GM21447 (cell line): Measurements from ENCODE around the gene SV2B.

Source experiments
- ATAC-seq: cut with Tn5 transposase; IDR thresholded peaks from one replicate; pipeline ENCODE4 v1.9.1; 2021; ENCODE audit not compliant: unreplicated experiment

The SV2B gene

GRCh38 chr15:91136386-91136923 is 36.4 kb downstream of the SV2B start:
- no peak for ATAC-seq

GRCh38 chr15:91140601-91141000 is 40.5 kb downstream of the SV2B start:
- ATAC-seq: no peak

- ATAC-seq: no peak
Measured at GRCh38 chr15:91141097-91141496, 41.0 kb downstream of the SV2B start.

- no peak for ATAC-seq
Measured at GRCh38 chr15:91142106-91142744, 42.2 kb downstream of the SV2B start.

DNA sequence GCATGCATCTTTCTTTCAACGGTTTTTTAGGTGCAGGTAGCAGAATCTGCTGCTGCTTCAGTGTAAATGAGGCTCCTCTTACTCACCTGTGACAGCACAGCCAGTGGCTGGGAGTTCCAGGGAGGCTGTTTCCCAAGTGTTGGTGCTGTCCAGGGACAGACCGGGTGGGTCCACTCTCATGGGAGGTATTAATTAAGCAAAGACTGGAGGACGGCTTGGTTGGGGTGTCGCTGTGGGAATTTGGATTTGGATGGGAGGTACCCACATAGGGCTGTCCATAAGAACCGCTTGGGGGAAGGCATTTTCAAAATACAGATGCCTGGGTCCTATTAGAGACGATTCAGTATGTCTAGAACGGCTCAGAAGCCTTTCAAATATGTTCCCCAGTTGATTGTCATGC is 42.9 kb downstream of the SV2B start:
- ATAC-seq: no peak

GRCh38 chr15:91146728-91147127 is 46.7 kb downstream of the SV2B start:
- ATAC-seq: no peak

- no peak for ATAC-seq
Measured at GRCh38 chr15:91148243-91148642, 48.2 kb downstream of the SV2B start.

DNA sequence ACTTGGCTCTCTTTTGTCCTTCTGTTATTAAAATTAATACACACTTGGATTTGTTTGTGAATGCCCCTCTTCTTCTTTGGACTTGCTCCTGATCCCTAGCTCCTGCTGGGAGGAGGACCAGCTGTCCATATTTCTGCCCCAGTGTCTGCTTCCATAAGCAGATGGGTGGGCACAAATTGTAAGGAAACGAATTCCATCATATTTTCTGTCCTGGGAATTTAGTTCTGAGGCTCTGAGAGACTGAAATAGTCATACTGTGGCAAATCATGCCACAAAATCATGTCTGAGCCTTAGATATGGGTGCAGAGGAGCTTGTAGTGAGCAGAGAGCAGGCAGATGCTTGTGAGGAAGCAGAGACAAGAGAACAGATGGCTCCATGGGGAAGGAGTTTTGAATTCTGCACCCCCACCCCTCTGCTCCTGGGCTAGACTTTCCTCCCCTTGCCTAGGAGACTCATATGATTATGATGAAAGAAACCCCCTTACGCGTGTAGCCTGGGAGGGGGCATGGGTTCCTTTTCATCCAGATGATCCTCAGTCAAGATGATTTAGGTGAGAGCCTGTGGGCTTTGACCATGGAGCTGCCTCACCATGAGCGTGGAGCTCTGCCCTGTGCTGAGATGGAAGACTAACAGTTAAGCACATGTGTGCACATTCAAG is 50.6 kb downstream of the SV2B start:
- no peak for ATAC-seq

GRCh38 chr15:91151781-91152563 is 51.9 kb downstream of the SV2B start:
- no peak for ATAC-seq

DNA sequence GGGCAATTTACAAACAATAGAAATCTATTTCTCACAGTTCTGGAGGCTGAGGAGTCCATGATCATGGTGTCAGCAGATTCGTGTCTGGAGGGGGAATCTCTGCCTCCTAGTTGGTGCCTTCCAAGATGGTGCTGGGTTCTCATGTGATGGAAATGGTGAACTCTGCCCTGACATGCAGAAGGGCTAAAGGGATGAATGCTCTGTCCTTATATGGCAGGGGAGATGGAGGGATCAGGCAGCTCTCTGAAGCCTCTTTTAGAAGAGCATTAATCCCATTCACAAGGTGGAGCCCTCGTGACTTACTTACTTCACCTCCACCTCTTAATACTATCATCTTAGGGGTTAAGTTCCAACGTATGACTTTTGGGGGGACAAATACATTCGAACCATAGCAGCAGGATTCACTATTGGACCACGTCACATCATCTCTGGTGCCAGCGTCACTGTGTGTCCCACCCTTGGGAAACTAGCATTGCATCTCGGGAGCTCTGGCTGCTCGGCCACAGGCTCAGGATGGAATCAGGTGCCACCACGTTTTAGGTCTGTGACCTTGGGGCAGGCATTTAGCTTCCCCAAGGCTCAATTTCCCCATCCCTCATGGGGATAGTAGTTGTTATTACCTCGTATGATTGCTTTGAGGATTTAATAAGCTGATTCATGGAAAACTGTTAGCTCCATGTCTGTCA is 53.0 kb downstream of the SV2B start:
- no peak for ATAC-seq

DNA sequence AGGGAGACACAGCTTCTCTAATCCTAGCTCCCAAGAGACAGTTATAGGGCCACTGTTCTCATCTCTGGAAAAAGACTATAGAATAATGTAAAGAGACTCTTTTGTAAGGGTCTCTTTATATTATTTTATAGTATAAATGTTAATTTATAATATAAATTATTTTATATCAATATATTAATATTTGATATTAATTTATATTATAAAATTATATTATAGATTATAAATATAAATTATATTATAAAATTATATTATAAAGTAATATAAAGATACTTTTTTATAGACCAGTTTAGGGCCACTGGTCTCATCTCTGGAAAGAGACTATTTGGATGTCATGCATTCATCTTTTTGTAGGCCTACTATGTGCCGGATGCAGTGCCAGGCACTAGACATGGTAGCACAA is 53.9 kb downstream of the SV2B start:
- ATAC-seq: no peak

- no peak for ATAC-seq
Measured at GRCh38 chr15:91156175-91156726, 56.2 kb downstream of the SV2B start.

DNA sequence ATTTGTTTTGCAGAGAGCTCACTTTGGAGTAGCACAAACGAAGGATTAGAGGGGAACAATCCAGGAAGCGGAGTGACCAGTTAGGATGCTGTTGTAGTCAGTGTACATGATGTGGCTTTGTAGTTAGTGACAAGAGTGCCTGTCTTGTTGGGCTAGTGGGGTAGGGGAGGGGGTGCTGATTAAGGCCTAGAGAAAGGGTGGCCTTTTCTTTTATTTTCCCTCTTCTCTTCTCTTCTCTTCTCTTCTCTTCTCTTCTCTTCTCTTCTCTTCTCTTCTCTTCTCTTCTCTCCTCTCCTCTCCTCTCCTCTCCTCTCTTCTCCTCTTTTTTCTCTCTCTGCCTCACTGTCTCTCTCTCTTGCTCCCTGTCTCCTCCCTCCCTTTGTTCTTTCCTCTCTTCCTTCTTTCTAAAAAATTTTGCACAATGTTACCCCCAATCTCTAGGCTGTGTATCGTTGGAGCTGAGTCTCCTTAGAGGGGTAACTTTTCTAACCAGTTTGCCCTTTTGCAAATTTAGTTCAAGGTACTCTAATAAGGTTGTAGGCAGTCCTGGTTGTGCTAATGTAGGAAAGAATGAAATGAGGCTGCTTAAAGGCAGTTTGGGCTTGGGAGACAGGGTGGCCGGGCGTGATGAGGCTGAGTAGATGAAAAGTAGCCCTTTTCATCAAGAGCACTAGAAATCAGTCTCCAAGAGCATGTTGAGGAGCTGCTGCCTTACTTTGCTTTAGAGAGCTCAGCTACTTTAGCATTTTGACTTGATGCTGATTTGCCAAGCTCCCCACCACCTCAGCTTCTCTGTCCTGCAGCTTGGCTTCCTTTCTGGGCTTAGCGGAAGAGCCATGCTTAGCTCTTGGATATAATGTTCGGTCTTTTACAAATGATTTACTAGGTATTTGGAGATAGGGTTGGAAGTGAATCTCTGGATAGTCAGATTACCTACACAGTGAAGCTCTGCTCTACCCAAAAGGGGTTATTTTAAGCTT is 58.6 kb downstream of the SV2B start:
- no peak for ATAC-seq

DNA sequence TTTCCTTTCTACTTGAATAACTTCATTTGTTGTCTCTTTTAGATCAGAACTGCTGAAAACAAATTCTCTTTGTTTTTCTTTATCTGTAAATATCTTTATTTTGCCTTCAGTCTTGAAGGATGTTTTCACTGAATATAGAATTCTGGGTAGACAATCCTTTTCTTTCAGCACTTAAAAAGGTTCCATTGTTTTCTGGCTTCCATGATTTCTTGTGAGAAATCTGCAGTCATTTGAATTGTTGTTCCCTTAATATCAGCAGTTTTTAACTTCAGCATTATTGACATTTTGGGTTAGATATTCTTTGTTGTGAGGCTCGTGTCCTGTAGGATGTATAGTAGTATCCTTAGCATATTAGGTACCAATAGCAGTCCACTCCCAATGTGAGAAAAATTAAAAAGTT is 65.8 kb downstream of the SV2B start:
- ATAC-seq: no peak

DNA sequence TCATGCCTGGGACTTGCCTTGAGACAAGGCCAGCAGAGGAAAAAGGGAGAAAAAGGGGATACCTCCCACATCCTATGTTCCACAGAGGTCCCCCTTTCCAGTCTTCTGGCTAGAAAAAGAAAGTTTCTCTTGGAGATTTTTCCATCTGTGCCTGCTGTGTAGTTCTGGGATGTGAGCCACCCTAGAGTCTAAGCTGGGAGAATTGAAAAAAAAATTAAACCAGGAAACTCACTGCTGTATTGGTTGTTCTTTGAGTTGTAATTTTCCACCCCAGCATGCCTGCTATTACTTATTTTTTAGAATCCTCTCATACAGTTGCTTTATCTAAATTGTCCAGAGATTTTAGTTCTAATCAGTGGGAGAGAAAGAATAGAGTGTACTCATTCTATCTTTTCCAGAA is 68.4 kb downstream of the SV2B start:
- ATAC-seq: no peak

GRCh38 chr15:91171334-91171733 is 71.3 kb downstream of the SV2B start:
- ATAC-seq: no peak

- no peak for ATAC-seq
Measured at GRCh38 chr15:91182101-91182500, 82.0 kb downstream of the SV2B start.

GRCh38 chr15:91183596-91183995 is 83.5 kb downstream of the SV2B start:
- ATAC-seq: no peak

DNA sequence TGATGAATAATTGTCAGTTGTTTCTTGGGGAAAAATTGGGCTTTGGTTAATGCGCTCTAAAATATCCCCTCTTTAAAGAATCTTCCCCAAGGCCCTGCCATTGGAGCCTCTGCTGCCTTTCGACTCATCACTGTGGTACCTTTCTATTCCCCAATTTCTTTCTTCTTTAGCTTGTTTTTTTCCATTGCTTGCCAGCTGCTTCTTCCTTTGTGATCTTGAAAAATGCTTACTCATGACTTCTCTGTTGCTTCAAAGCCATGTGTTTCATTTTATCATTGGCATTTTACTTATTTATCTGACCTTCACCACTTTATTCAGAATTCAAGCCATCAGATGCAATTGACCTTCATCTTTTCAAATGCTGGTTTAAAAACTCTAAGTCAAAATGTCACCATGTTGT is 84.4 kb downstream of the SV2B start:
- no peak for ATAC-seq
